ENCODE data around the gene CADM2. TPM values are rescaled to one million over a fixed set of nuclear protein-coding genes. Genes with fewer than 3 reads are reported as not detected.

CADM2 gene
- total RNA-seq, 1 experiment from 2014 or later = 3.7 TPM

DNA sequence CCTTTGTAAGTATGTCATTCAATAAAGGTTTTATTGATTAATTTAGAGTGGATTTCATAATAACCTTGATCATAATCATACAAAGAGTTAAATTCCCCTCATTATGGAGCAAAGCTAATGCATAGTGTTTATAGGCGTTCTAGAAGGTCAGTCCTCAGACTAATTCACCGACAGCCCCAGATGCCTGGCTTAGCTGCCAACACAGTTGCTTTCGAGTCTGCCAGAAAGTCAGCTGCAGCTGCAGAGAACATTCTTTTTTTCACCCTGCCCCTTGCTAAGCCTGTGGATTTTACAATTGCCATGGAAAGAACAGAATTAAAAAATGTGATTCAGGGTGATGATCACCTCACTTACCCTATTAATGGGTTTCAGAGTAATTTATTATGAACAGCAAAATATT, 21.2 kb downstream of the CADM2 start:
- DNase-seq (ENCODE audit: low spot score) = no peak
- TF ChIP-seq, protein P1, sequence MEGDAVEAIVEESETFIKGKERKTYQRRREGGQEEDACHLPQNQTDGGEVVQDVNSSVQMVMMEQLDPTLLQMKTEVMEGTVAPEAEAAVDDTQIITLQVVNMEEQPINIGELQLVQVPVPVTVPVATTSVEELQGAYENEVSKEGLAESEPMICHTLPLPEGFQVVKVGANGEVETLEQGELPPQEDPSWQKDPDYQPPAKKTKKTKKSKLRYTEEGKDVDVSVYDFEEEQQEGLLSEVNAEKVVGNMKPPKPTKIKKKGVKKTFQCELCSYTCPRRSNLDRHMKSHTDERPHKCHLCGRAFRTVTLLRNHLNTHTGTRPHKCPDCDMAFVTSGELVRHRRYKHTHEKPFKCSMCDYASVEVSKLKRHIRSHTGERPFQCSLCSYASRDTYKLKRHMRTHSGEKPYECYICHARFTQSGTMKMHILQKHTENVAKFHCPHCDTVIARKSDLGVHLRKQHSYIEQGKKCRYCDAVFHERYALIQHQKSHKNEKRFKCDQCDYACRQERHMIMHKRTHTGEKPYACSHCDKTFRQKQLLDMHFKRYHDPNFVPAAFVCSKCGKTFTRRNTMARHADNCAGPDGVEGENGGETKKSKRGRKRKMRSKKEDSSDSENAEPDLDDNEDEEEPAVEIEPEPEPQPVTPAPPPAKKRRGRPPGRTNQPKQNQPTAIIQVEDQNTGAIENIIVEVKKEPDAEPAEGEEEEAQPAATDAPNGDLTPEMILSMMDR (conservative IDR thresholded peaks at IDR 0.05; ENCODE audit: low read depth, low read length) = no peak
- no peak for TF ChIP-seq EZH2 (IDR thresholded peaks at IDR 0.05; ENCODE audit: borderline replicate concordance, low read depth, low read length, poor library complexity, severe bottlenecking)
- Histone ChIP-seq H3K4me1 (ENCODE audit: insufficient read depth, low read length, poor library complexity, severe bottlenecking) (no peaks in the 10 kb centered on the region), H3K27ac (ENCODE audit: low read depth, low read length, poor library complexity, severe bottlenecking) (no peak overlapping the region), H3K4me3 (ENCODE audit: low read depth, low read length, poor library complexity, severe bottlenecking) (no peak overlapping the region), H3K36me3 (ENCODE audit: insufficient read depth, low read length, poor library complexity, severe bottlenecking) (no peaks in the 10 kb centered on the region), H3K9me3 (ENCODE audit: low read depth, low read length, poor library complexity, severe bottlenecking) (no peaks in the 10 kb centered on the region), H3K27me3 (replicated peaks; ENCODE audit: insufficient read depth, low read depth, low read length, poor library complexity) (no peaks in the 10 kb centered on the region)
- POLR2A ChIA-PET (ENCODE audit: low non-redundant PET) = no interaction called here
- intact Hi-C loops (cut with micrococcal nuclease; ENCODE audit: unreplicated experiment) = no loop called here
- CTCF ChIA-PET = no interaction called here
- no TSS peak for BruUV-seq (replicated peaks)

- no peak overlapping the region for H3K27ac ChIP-seq (ENCODE audit: low read depth, low read length, poor library complexity, severe bottlenecking)
- no peaks in the 10 kb centered on the region for H3K36me3 ChIP-seq (ENCODE audit: insufficient read depth, low read length, poor library complexity, severe bottlenecking)
- CTCF ChIA-PET = no interaction called here
- no peak for DNase-seq (ENCODE audit: low spot score)
- BruUV-seq (replicated peaks) = no TSS peak
- H3K27me3 ChIP-seq (replicated peaks; ENCODE audit: insufficient read depth, low read depth, low read length, poor library complexity) = no peaks in the 10 kb centered on the region
- no peak overlapping the region for H3K4me3 ChIP-seq (ENCODE audit: low read depth, low read length, poor library complexity, severe bottlenecking)
- intact Hi-C loops (cut with micrococcal nuclease; ENCODE audit: unreplicated experiment) = no loop called here
- TF ChIP-seq, protein P1 (conservative IDR thresholded peaks at IDR 0.05; ENCODE audit: low read depth, low read length) = no peak
- no peak for TF ChIP-seq EZH2 (IDR thresholded peaks at IDR 0.05; ENCODE audit: borderline replicate concordance, low read depth, low read length, poor library complexity, severe bottlenecking)
- H3K9me3 ChIP-seq (ENCODE audit: low read depth, low read length, poor library complexity, severe bottlenecking) = no peaks in the 10 kb centered on the region
- no peaks in the 10 kb centered on the region for H3K4me1 ChIP-seq (ENCODE audit: insufficient read depth, low read length, poor library complexity, severe bottlenecking)
- POLR2A ChIA-PET (ENCODE audit: low non-redundant PET) = no interaction called here
These were observed 21.7 kb downstream of the CADM2 start for GRCh38 chr3:84980456-84980855.

DNA sequence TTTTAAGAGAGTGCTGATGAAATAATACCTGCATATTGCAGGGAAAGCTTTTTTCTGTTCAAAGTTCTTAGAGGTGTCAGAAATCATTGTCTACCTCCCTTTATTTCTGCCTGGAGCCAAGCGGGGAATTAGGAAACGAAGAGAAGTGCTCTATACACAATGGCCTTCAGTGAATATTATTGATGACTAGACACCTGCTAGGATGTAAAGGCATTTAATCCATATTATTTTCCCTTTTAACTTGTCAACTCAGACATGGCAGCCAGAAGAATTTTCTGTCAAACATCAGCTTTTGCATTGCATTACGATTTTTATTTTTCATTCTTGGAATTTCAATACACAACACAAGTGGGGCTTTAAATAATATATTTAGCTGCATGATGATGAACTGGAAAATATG, 24.7 kb downstream of the CADM2 start:
- DNase-seq (ENCODE audit: low spot score) = no peak
- Histone ChIP-seq H3K27ac (ENCODE audit: low read depth, low read length, poor library complexity, severe bottlenecking) (no peak overlapping the region), H3K36me3 (ENCODE audit: insufficient read depth, low read length, poor library complexity, severe bottlenecking) (no peaks in the 10 kb centered on the region), H3K4me3 (ENCODE audit: low read depth, low read length, poor library complexity, severe bottlenecking) (no peak overlapping the region), H3K4me1 (ENCODE audit: insufficient read depth, low read length, poor library complexity, severe bottlenecking) (no peaks in the 10 kb centered on the region), H3K9me3 (ENCODE audit: low read depth, low read length, poor library complexity, severe bottlenecking) (no peaks in the 10 kb centered on the region), H3K27me3 (replicated peaks; ENCODE audit: insufficient read depth, low read depth, low read length, poor library complexity) (no peaks in the 10 kb centered on the region)
- BruUV-seq (replicated peaks) = no TSS peak
- no peak for TF ChIP-seq EZH2 (IDR thresholded peaks at IDR 0.05; ENCODE audit: borderline replicate concordance, low read depth, low read length, poor library complexity, severe bottlenecking)
- TF ChIP-seq, protein P1 (conservative IDR thresholded peaks at IDR 0.05; ENCODE audit: low read depth, low read length) = no peak
- ChIA-PET CTCF (no interaction called here), POLR2A (ENCODE audit: low non-redundant PET) (no interaction called here)
- intact Hi-C loops (cut with micrococcal nuclease; ENCODE audit: unreplicated experiment) = no loop called here

Data from A673 (cell line).